Karpas-422 (cell line): ENCODE results near the gene KANK4. TPM values are rescaled to one million over a fixed set of nuclear protein-coding genes. Genes with fewer than 3 reads are reported as not detected.

Source experiments
- DNase-seq: peaks from one replicate; pipeline ENCODE4 v3.0.0-alpha.2; 2015
- H2AFZ ChIP-seq: fragments of 200-600 bp; sonication (generic); 2 replicates; pipeline ENCODE4 v1.6.1; 2014; ENCODE audit warnings: antibody characterized with exemption, low read length, mixed read lengths
- H3K27ac ChIP-seq: fragments of 200-600 bp; sonication (generic); 2 replicates; pipeline ENCODE4 v1.5.1; 2014; ENCODE audit warnings: mild to moderate bottlenecking, low read length, moderate library complexity
- H3K27me3 ChIP-seq: fragments of 200-600 bp; sonication (generic); 2 replicates; pipeline ENCODE4 v1.6.1; 2014; ENCODE audit warnings: low read length, mixed read lengths
- H3K36me3 ChIP-seq: fragments of 200-600 bp; sonication (generic); 2 replicates; pipeline ENCODE4 v1.6.1; 2014; ENCODE audit warnings: low read length, mixed read lengths; ENCODE audit not compliant: insufficient read depth
- H3K4me1 ChIP-seq: fragments of 200-600 bp; sonication (generic); 2 replicates; pipeline ENCODE4 v1.6.1; 2014; ENCODE audit warnings: mild to moderate bottlenecking, low read length, mixed read lengths
- H3K4me2 ChIP-seq: fragments of 200-600 bp; sonication (generic); 2 replicates; pipeline ENCODE4 v1.6.1; 2014; ENCODE audit warnings: low read length, low read depth, mild to moderate bottlenecking; ENCODE audit not compliant: poor library complexity, severe bottlenecking
- H3K4me3 ChIP-seq: fragments of 200-600 bp; sonication (generic); 2 replicates; pipeline ENCODE4 v1.5.1; 2014; ENCODE audit warnings: mild to moderate bottlenecking, antibody characterized with exemption, low read length, mixed read lengths
- H3K79me2 ChIP-seq: fragments of 200-600 bp; sonication (generic); 2 replicates; pipeline ENCODE4 v1.6.1; 2014; ENCODE audit warnings: mild to moderate bottlenecking, low read length, mixed read lengths
- H3K9ac ChIP-seq: fragments of 200-600 bp; sonication (generic); 2 replicates; pipeline ENCODE4 v1.6.0; 2014; ENCODE audit warnings: low read length
- H3K9me2 ChIP-seq: fragments of 200-600 bp; sonication (generic), shearing (Covaris generic); replicated peaks from 2 replicates; pipeline ENCODE4 v1.6.0; 2014; ENCODE audit warnings: mild to moderate bottlenecking, low read length, moderate library complexity; ENCODE audit not compliant: insufficient read depth
- H3K9me3 ChIP-seq: fragments of 300-700, 200-600 bp; sonication (generic); 2 replicates; pipeline ENCODE4 v1.6.1; 2014; ENCODE audit warnings: low read length, mixed read lengths
- H4K20me1 ChIP-seq: fragments of 200-600 bp; sonication (generic); 2 replicates; pipeline ENCODE4 v1.6.1; 2014; ENCODE audit warnings: mild to moderate bottlenecking, antibody characterized with exemption, low read length, low read depth; ENCODE audit not compliant: insufficient read depth
- total RNA-seq: library from RNA; depleted of rRNA; stranded (reverse); fragments of >200 nt; shearing (Covaris generic); gene quantifications from 2 replicates; pipeline ENCODE4 v1.2.3, GENCODE V29; 2014; ENCODE audit warnings: low replicate concordance

Gene KANK4
- total RNA-seq, 1 experiment from 2014 or later = 0.60 TPM

- Histone ChIP-seq H4K20me1 (no peaks in the 10 kb centered on the region), H3K9me3 (no peaks in the 10 kb centered on the region), H3K9me2 (no peaks in the 10 kb centered on the region), H3K4me2 (no peak overlapping the region), H3K79me2 (no peaks in the 10 kb centered on the region), H2AFZ (no peak overlapping the region), H3K4me3 (no peak overlapping the region), H3K4me1 (peaks cover 8% of the 10 kb centered on the region), H3K36me3 (no peaks in the 10 kb centered on the region), H3K9ac (no peak overlapping the region), H3K27ac (no peak overlapping the region), H3K27me3 (no peaks in the 10 kb centered on the region)
- no peak for DNase-seq
Measured at GRCh38 chr1:62315387-62315786, 3.8 kb downstream of the KANK4 start.

- Histone ChIP-seq H3K4me3 (no peak overlapping the region), H3K9ac (no peak overlapping the region), H3K36me3 (no peaks in the 10 kb centered on the region), H3K9me3 (no peaks in the 10 kb centered on the region), H3K27me3 (no peaks in the 10 kb centered on the region), H3K27ac (no peak overlapping the region), H3K9me2 (no peaks in the 10 kb centered on the region), H3K4me2 (no peak overlapping the region), H4K20me1 (no peaks in the 10 kb centered on the region), H3K79me2 (no peaks in the 10 kb centered on the region), H2AFZ (no peak overlapping the region), H3K4me1 (peaks cover 8% of the 10 kb centered on the region)
- no peak for DNase-seq
Measured at GRCh38 chr1:62314454-62315350, 4.5 kb downstream of the KANK4 start.

GRCh38 chr1:62312698-62313097, 6.5 kb downstream of the KANK4 start:
- no peak overlapping the region for H2AFZ ChIP-seq
- H3K9me3 ChIP-seq = no peaks in the 10 kb centered on the region
- H3K4me1 ChIP-seq = peaks cover 8% of the 10 kb centered on the region
- H3K36me3 ChIP-seq = no peaks in the 10 kb centered on the region
- H3K4me2 ChIP-seq = no peak overlapping the region
- no peak overlapping the region for H3K4me3 ChIP-seq
- no peaks in the 10 kb centered on the region for H4K20me1 ChIP-seq
- H3K79me2 ChIP-seq = no peaks in the 10 kb centered on the region
- DNase-seq = no peak
- H3K9me2 ChIP-seq = no peaks in the 10 kb centered on the region
- H3K9ac ChIP-seq = no peak overlapping the region
- no peak overlapping the region for H3K27ac ChIP-seq
- no peaks in the 10 kb centered on the region for H3K27me3 ChIP-seq

GRCh38 chr1:62311473-62311943, 7.7 kb downstream of the KANK4 start:
- H2AFZ ChIP-seq = no peak overlapping the region
- H3K27me3 ChIP-seq = no peaks in the 10 kb centered on the region
- H4K20me1 ChIP-seq = no peaks in the 10 kb centered on the region
- peaks cover 8% of the 10 kb centered on the region for H3K4me1 ChIP-seq
- no peaks in the 10 kb centered on the region for H3K36me3 ChIP-seq
- H3K9me2 ChIP-seq = no peaks in the 10 kb centered on the region
- DNase-seq = no peak
- no peaks in the 10 kb centered on the region for H3K9me3 ChIP-seq
- H3K9ac ChIP-seq = no peak overlapping the region
- no peak overlapping the region for H3K4me3 ChIP-seq
- H3K79me2 ChIP-seq = no peaks in the 10 kb centered on the region
- no peak overlapping the region for H3K27ac ChIP-seq
- no peak overlapping the region for H3K4me2 ChIP-seq

GRCh38 chr1:62309906-62310305, 9.3 kb downstream of the KANK4 start:
- Histone ChIP-seq H3K36me3 (no peaks in the 10 kb centered on the region), H3K4me1 (peaks cover 8% of the 10 kb centered on the region), H3K4me3 (no peak overlapping the region), H3K27ac (no peak overlapping the region), H3K79me2 (no peaks in the 10 kb centered on the region), H3K27me3 (no peaks in the 10 kb centered on the region), H4K20me1 (no peaks in the 10 kb centered on the region), H3K4me2 (no peak overlapping the region), H3K9me2 (no peaks in the 10 kb centered on the region), H3K9ac (no peak overlapping the region), H2AFZ (no peak overlapping the region), H3K9me3 (no peaks in the 10 kb centered on the region)
- no peak for DNase-seq

GRCh38 chr1:62308606-62309005, 10.6 kb downstream of the KANK4 start:
- no peaks in the 10 kb centered on the region for H3K36me3 ChIP-seq
- H3K4me3 ChIP-seq = no peak overlapping the region
- H3K79me2 ChIP-seq = no peaks in the 10 kb centered on the region
- H2AFZ ChIP-seq = no peak overlapping the region
- no peak overlapping the region for H3K9ac ChIP-seq
- H3K27me3 ChIP-seq = no peaks in the 10 kb centered on the region
- H3K4me2 ChIP-seq = no peak overlapping the region
- H3K9me2 ChIP-seq = no peaks in the 10 kb centered on the region
- peaks cover 8% of the 10 kb centered on the region for H3K4me1 ChIP-seq
- no peak for DNase-seq
- H4K20me1 ChIP-seq = no peaks in the 10 kb centered on the region
- no peak overlapping the region for H3K27ac ChIP-seq
- no peaks in the 10 kb centered on the region for H3K9me3 ChIP-seq

GRCh38 chr1:62307895-62308492, 11.2 kb downstream of the KANK4 start:
- Histone ChIP-seq H3K4me1 (peaks cover 8% of the 10 kb centered on the region), H3K27me3 (no peaks in the 10 kb centered on the region), H3K4me3 (no peak overlapping the region), H3K9me2 (no peaks in the 10 kb centered on the region), H3K9me3 (no peaks in the 10 kb centered on the region), H3K36me3 (no peaks in the 10 kb centered on the region), H3K27ac (no peak overlapping the region), H3K4me2 (no peak overlapping the region), H3K9ac (no peak overlapping the region), H4K20me1 (no peaks in the 10 kb centered on the region), H3K79me2 (no peaks in the 10 kb centered on the region), H2AFZ (no peak overlapping the region)
- no peak for DNase-seq

GRCh38 chr1:62307446-62307845, 11.8 kb downstream of the KANK4 start:
- Histone ChIP-seq H3K9me2 (no peaks in the 10 kb centered on the region), H3K27ac (no peak overlapping the region), H3K9me3 (no peaks in the 10 kb centered on the region), H3K79me2 (no peaks in the 10 kb centered on the region), H4K20me1 (no peaks in the 10 kb centered on the region), H2AFZ (no peak overlapping the region), H3K27me3 (no peaks in the 10 kb centered on the region), H3K36me3 (no peaks in the 10 kb centered on the region), H3K4me3 (no peak overlapping the region), H3K9ac (no peak overlapping the region), H3K4me2 (no peak overlapping the region), H3K4me1 (peaks cover 8% of the 10 kb centered on the region)
- DNase-seq = no peak
